ENCODE measurements around the gene SCGB1D4.
"Not testable (repeated sequence)": the region's sequence is repeated elsewhere in the genome, so short reads cannot be mapped to it uniquely, and the experiment has no call there.

The SCGB1D4 gene

GRCh38 chr11:62298975-62299374 lies at the start of gene SCGB1D4:
Gene SCGB1D4 (minus strand): TSS chr11:62299075. CDS start chr11:62299010, 65 bp downstream.
- DNase-seq (ENCODE audit: low read depth) = no peak

- DNase-seq (ENCODE audit: low read depth) = no peak
These were observed 47.0 kb upstream of the SCGB1D4 start for GRCh38 chr11:62345861-62346260.

- no peak for DNase-seq (ENCODE audit: low read depth)
These were observed 45.3 kb upstream of the SCGB1D4 start for GRCh38 chr11:62344210-62344609.

- not testable (repeated sequence) for DNase-seq (ENCODE audit: low read depth)
These were observed 44.8 kb upstream of the SCGB1D4 start for GRCh38 chr11:62343646-62344190.

- DNase-seq (ENCODE audit: low read depth) = no peak
These were observed 42.7 kb upstream of the SCGB1D4 start for GRCh38 chr11:62341588-62341987.

GRCh38 chr11:62340269-62340901 lies 41.5 kb upstream of the SCGB1D4 start:
- peak; percentile 19 for DNase-seq (ENCODE audit: low read depth)

GRCh38 chr11:62338218-62338617 lies 39.3 kb upstream of the SCGB1D4 start:
- no peak for DNase-seq (ENCODE audit: low read depth)

- DNase-seq (ENCODE audit: low read depth) = peak; percentile 64
These were observed 38.7 kb upstream of the SCGB1D4 start, which contains the start of gene ASRGL1 for GRCh38 chr11:62337303-62338181. Gene ASRGL1 (plus strand): TSS chr11:62337448. CDS start chr11:62337978, 530 bp downstream.

- not testable (repeated sequence) for DNase-seq (ENCODE audit: low read depth)
These were observed 38.1 kb upstream of the SCGB1D4 start for GRCh38 chr11:62336949-62337302.

- no peak for DNase-seq (ENCODE audit: low read depth)
These were observed 34.9 kb upstream of the SCGB1D4 start for GRCh38 chr11:62333768-62334167.

GRCh38 chr11:62331264-62331663 lies 32.4 kb upstream of the SCGB1D4 start:
- DNase-seq (ENCODE audit: low read depth) = not testable (repeated sequence)

- DNase-seq (ENCODE audit: low read depth) = not testable (repeated sequence)
These were observed 28.7 kb upstream of the SCGB1D4 start for GRCh38 chr11:62327541-62327940.

- DNase-seq (ENCODE audit: low read depth) = not testable (repeated sequence)
These were observed 27.8 kb upstream of the SCGB1D4 start for GRCh38 chr11:62326719-62327118.

- DNase-seq (ENCODE audit: low read depth) = not testable (repeated sequence)
These were observed 26.9 kb upstream of the SCGB1D4 start for GRCh38 chr11:62325781-62326180.

- no peak for DNase-seq (ENCODE audit: low read depth)
These were observed 26.1 kb upstream of the SCGB1D4 start for GRCh38 chr11:62324731-62325556.

- no peak for DNase-seq (ENCODE audit: low read depth)
These were observed 23.6 kb upstream of the SCGB1D4 start for GRCh38 chr11:62322524-62322923.

- DNase-seq (ENCODE audit: low read depth) = no peak
These were observed 16.6 kb upstream of the SCGB1D4 start for GRCh38 chr11:62315431-62315830.

GRCh38 chr11:62309991-62310390 lies 11.1 kb upstream of the SCGB1D4 start:
- DNase-seq (ENCODE audit: low read depth) = no peak

GRCh38 chr11:62307950-62308349 lies 9.1 kb upstream of the SCGB1D4 start:
- no peak for DNase-seq (ENCODE audit: low read depth)

GRCh38 chr11:62306227-62306626 lies 7.4 kb upstream of the SCGB1D4 start:
- no peak for DNase-seq (ENCODE audit: low read depth)

GRCh38 chr11:62295504-62295903 lies 3.4 kb downstream of the SCGB1D4 start:
- no peak for DNase-seq (ENCODE audit: low read depth)

GRCh38 chr11:62280452-62280851 lies 18.4 kb downstream of the SCGB1D4 start:
- DNase-seq (ENCODE audit: low read depth) = no peak

All from stimulated activated CD8-positive, alpha-beta memory T cell treated with anti-CD3 and anti-CD28 coated beads, Interleukin-12 subunit alpha, Interleukin-12 subunit beta, amount 100 ng/mL, for 4 hours (primary cell).